DOHH2 (cell line): ENCODE data around the gene MRPL53.
"Not testable (repeated sequence)": the region's sequence is repeated elsewhere in the genome, so short reads cannot be mapped to it uniquely, and the experiment has no call there.

Experiments used
- H3F3A ChIP-seq: fragments of 200-600 bp; sonication (generic), shearing (Covaris generic); 2 replicates; pipeline ENCODE4 v1.6.0; 2016; ENCODE audit warnings: antibody characterized with exemption, mild to moderate bottlenecking; ENCODE audit not compliant: control insufficient read depth, insufficient read depth
- H3K27ac ChIP-seq: fragments of 200-600 bp; sonication (generic); 2 replicates; pipeline ENCODE4 v1.5.1; 2014; ENCODE audit warnings: low read depth, mild to moderate bottlenecking, low read length, moderate library complexity
- H3K27me3 ChIP-seq: fragments of 200-600 bp; sonication (generic); 2 replicates; pipeline ENCODE4 v1.6.1; 2014; ENCODE audit warnings: mild to moderate bottlenecking, low read length, mixed read lengths; ENCODE audit not compliant: control insufficient read depth
- H3K36me3 ChIP-seq: fragments of 200-600 bp; sonication (generic); 2 replicates; pipeline ENCODE4 v1.6.1; 2014; ENCODE audit warnings: mild to moderate bottlenecking, low read length, moderate library complexity, mixed read lengths; ENCODE audit not compliant: control insufficient read depth
- H3K4me1 ChIP-seq: fragments of 200-600 bp; sonication (generic); 2 replicates; pipeline ENCODE4 v1.6.1; 2014; ENCODE audit warnings: mild to moderate bottlenecking, low read length, mixed read lengths; ENCODE audit not compliant: control insufficient read depth
- H3K4me2 ChIP-seq: fragments of 200-600 bp; sonication (generic); 2 replicates; pipeline ENCODE4 v1.6.0; 2014; ENCODE audit warnings: mild to moderate bottlenecking, low read length, moderate library complexity
- H3K4me3 ChIP-seq: fragments of 200-600 bp; sonication (generic); 2 replicates; pipeline ENCODE4 v1.5.1; 2014; ENCODE audit warnings: mild to moderate bottlenecking, low read length, mixed read lengths
- H3K79me2 ChIP-seq: fragments of 200-600 bp; sonication (generic); 2 replicates; pipeline ENCODE4 v1.6.1; 2014; ENCODE audit warnings: mild to moderate bottlenecking, low read length, mixed read lengths; ENCODE audit not compliant: control insufficient read depth
- H3K9me2 ChIP-seq: fragments of 200-600 bp; sonication (generic); replicated peaks from 2 replicates; pipeline ENCODE4 v1.6.1; 2014; ENCODE audit warnings: mild to moderate bottlenecking, low read length, mixed read lengths; ENCODE audit not compliant: control insufficient read depth
- H3K9me3 ChIP-seq: fragments of 200-600 bp; sonication (generic); 2 replicates; pipeline ENCODE4 v1.6.1; 2014; ENCODE audit warnings: antibody characterized with exemption, low read length, mixed read lengths; ENCODE audit not compliant: control insufficient read depth, insufficient read depth
- H4K20me1 ChIP-seq: fragments of 200-600 bp; sonication (generic); 2 replicates; pipeline ENCODE4 v1.6.0; 2014; ENCODE audit warnings: low read depth, mild to moderate bottlenecking, antibody characterized with exemption, low read length, moderate library complexity; ENCODE audit not compliant: control insufficient read depth, insufficient read depth
- EZH2phosphoT487 ChIP-seq: fragments of 200-600 bp; sonication (generic); IDR thresholded peaks from 2 replicates; pipeline ENCODE4 v1.6.1; 2017; ENCODE audit warnings: borderline replicate concordance, mild to moderate bottlenecking, antibody characterized with exemption, low read length, moderate library complexity, mixed read lengths
- TF ChIP-seq, protein P1 (sequence below): fragments of 200-600 bp; sonication (generic); IDR thresholded peaks from one replicate; pipeline ENCODE4 v1.5.1; 2014; ENCODE audit warnings: antibody characterized with exemption, mild to moderate bottlenecking, low read depth, low read length; ENCODE audit not compliant: poor library complexity, severe bottlenecking

MRPL53 gene

DNA sequence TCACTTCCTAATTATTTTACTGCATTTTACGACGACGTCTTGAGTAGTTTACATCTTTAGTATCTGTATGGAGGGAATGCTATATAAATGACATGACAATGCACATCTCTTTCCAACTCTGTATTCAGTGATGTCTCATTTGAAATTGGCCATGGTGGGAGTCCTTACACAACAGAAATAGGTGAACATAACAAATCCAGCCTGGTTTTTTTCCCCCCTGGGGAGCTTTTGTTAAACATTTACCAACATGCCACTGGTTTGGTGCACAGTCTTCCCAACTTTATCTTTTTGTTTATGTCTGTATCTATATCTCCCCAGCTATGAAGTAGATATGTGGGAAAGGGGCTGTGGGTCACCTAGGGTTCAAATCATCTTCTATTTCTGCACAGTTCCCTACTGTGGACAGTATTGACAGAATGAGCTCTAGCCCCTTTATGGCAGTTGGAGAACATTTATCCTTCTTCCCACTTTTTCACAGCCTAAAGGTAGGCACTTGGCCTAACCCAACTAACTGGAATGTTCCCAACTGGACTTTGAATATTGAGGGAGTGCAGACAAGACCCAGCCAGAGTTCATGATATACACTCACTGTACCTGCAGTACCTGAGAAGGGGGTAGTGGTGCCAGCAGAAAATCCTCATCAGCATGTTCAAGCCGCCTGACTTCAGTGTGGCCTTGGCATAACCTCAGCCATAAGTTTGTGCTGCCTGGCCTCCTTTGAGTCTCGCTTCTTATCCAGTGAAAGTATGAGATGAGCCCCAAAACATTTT, 25.1 kb downstream of the MRPL53 start:
- H3K4me2 ChIP-seq = no peak overlapping the region

DNA sequence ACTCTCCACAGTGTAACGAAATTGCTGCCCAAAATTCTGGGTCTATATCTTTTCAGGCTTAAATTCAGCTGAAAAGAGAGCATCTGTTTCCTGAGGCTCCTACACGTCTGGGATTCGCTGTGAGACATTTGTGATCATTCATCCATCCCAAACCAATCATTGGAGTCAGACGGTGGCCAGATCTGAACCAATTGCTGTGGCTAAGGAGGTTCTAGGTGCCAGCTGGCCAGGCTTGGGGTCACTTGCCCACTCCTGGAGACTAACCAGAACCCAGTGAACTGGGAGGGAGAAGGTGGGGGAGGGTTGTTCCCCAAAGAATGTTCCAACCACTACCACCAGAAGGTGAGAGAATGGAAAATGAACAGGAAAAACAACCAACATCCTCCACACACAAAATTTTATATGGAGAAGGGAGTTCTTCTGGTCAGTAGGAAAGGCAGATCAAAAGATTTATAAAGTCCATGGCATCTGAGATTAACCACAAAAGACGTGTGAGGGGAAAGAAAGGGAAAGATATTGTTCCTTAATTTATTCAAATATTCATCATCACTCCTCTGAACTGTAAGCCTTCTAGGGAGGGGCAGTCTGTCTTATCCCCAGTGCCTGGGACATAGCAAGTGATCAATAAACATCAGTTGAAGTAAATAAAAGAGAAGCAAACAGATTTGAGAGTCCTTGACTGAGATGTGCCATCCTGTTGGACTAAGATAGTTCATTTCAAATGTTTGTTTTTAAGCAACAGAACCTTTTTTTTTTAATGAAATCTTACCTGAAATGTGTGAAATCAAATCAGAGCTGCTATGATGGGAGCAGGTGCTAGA, 27.8 kb downstream of the MRPL53 start:
- no peaks in the 10 kb centered on the region for H3K9me2 ChIP-seq
- H3K4me2 ChIP-seq = peak overlapping the region; percentile 33
- no peaks in the 10 kb centered on the region for H3K79me2 ChIP-seq
- no peaks in the 10 kb centered on the region for H3F3A ChIP-seq
- peaks cover 31% of the 10 kb centered on the region for H3K27me3 ChIP-seq
- H3K36me3 ChIP-seq = no peaks in the 10 kb centered on the region
- peak overlapping the region; percentile 16; the same call in 1 of the 2 replicates for H3K4me3 ChIP-seq
- H3K9me3 ChIP-seq = no peaks in the 10 kb centered on the region
- peaks cover 30% of the 10 kb centered on the region for H3K4me1 ChIP-seq
- no peak overlapping the region for H3K27ac ChIP-seq
- no peak for TF ChIP-seq EZH2phosphoT487
- TF ChIP-seq, protein P1, sequence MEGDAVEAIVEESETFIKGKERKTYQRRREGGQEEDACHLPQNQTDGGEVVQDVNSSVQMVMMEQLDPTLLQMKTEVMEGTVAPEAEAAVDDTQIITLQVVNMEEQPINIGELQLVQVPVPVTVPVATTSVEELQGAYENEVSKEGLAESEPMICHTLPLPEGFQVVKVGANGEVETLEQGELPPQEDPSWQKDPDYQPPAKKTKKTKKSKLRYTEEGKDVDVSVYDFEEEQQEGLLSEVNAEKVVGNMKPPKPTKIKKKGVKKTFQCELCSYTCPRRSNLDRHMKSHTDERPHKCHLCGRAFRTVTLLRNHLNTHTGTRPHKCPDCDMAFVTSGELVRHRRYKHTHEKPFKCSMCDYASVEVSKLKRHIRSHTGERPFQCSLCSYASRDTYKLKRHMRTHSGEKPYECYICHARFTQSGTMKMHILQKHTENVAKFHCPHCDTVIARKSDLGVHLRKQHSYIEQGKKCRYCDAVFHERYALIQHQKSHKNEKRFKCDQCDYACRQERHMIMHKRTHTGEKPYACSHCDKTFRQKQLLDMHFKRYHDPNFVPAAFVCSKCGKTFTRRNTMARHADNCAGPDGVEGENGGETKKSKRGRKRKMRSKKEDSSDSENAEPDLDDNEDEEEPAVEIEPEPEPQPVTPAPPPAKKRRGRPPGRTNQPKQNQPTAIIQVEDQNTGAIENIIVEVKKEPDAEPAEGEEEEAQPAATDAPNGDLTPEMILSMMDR = no peak
- H4K20me1 ChIP-seq = no peaks in the 10 kb centered on the region

More for the DNA sequence above, 25.1 kb downstream of the MRPL53 start:
- H3K9me3 ChIP-seq = no peaks in the 10 kb centered on the region
- no peak overlapping the region for H3K4me3 ChIP-seq
- no peaks in the 10 kb centered on the region for H4K20me1 ChIP-seq
- TF ChIP-seq, protein P1 = no peak
- TF ChIP-seq EZH2phosphoT487 = no peak
- H3K27me3 ChIP-seq = peaks cover 15% of the 10 kb centered on the region
- H3K79me2 ChIP-seq = no peaks in the 10 kb centered on the region
- H3K27ac ChIP-seq = no peak overlapping the region
- no peaks in the 10 kb centered on the region for H3K36me3 ChIP-seq
- peaks cover 1% of the 10 kb centered on the region; the same call in 1 of the 2 replicates for H3F3A ChIP-seq
- H3K4me1 ChIP-seq = peaks cover 16% of the 10 kb centered on the region
- H3K9me2 ChIP-seq = no peaks in the 10 kb centered on the region

DNA sequence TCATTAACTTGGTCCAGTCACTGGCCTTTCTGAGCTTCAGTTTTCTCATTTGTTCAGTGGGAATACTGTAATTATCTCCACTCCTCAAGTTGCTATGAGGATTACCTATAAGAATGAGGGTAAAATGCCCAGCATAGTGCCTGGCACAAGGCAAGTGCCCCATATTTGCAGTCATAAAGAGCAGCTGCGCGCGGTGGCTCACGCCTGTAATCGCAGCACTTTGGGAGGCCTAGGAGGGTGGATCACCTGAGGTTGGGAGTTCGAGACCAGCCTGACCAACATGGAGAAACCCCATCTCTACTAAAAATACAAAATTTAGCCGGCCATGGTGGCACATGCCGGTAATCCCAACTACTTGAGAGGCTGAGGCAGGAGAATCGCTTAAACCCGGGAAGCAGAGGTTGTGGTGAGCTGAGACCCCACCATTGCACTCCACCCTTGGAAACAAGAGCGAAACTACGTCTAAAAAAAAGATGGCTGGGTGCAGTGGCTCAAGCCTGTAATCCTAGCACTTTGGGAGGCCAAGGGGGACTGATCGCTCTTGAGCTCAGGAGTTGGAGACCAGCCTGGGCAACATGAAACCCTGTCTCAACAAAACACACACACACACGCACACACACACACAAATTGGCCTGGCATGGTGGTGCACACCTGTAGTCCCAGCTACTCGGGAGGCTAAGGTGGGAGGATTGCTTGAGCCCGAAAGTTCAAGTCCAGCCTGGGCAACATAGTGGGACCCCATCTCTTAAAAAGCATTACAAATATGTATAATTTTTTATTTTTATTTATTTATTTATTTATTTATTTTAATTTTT, 29.8 kb downstream of the MRPL53 start:
- not testable (repeated sequence) for H3K9me3 ChIP-seq, H3K9me2 ChIP-seq, H3K4me3 ChIP-seq, H3K27ac ChIP-seq, H3F3A ChIP-seq, H4K20me1 ChIP-seq, H3K79me2 ChIP-seq, H3K36me3 ChIP-seq, H3K4me2 ChIP-seq
- H3K4me1 ChIP-seq = peaks cover 37% of the 10 kb centered on the region
- H3K27me3 ChIP-seq = peaks cover 31% of the 10 kb centered on the region
